GM12891 (cell line): ENCODE results near the gene HS2ST1.

ENCODE experiments used
- POLR2A ChIP-seq: IDR thresholded peaks from 2 replicates; pipeline ENCODE4 v1.6.1; 2011; ENCODE audit warnings: low read depth, low read length, control low read depth
- POLR2AphosphoS5 ChIP-seq: IDR thresholded peaks from 2 replicates; pipeline ENCODE4 v1.6.1; 2011; ENCODE audit warnings: low read depth, low read length, control low read depth

- no peak for TF ChIP-seq POLR2AphosphoS5
- no peak for TF ChIP-seq POLR2A
These were observed 137.5 kb downstream of the HS2ST1 start for GRCh38 chr1:87051965-87052364.
